Measurements from ENCODE around the gene ZNF598.

- TF ChIP-seq ZNF580 (tag by site-specific recombination; IDR thresholded peaks at IDR 0.05) (peak; percentile 88), KLF7 (tag by site-specific recombination; IDR thresholded peaks at IDR 0.05; ENCODE audit: borderline replicate concordance) (peak; percentile 67; the same call in 1 of the 2 replicates), MYNN (tag by site-specific recombination; IDR thresholded peaks at IDR 0.05; ENCODE audit: borderline replicate concordance) (0 out of 2 replicates have a peak, but pooled peaks have one; percentile 6)
Observed at GRCh38 chr16:1971796-1972489, 37.7 kb downstream of the ZNF598 start, which contains the start of gene TBL3.
